Thymus (tissue), 11 donors: ENCODE results near the gene UTS2B. TPM values are rescaled to one million over a fixed set of nuclear protein-coding genes. Genes with fewer than 3 reads are reported as not detected.

ENCODE experiments used
- DNase-seq, 9 donors: peaks; one replicate each; pipeline ENCODE4 v3.0.0-alpha.2; 2013; ENCODE audit warnings: low spot score in 9 of 9, low read depth in 6 of 9, missing footprints in 1 of 9
- H3K27ac ChIP-seq, 2 donors: one replicate each; pipeline ENCODE4 v1.5.1; 2013; ENCODE audit warnings: control low read depth in 1 of 2, low read depth in 1 of 2, low read length in 1 of 2, mild to moderate bottlenecking in 1 of 2, moderate library complexity in 1 of 2
- H3K27me3 ChIP-seq, 2 donors: one replicate each; pipeline ENCODE4 v1.5.1; 2013; ENCODE audit warnings: low read length in 1 of 2; ENCODE audit not compliant: control insufficient read depth in 2 of 2, insufficient read depth in 1 of 2
- H3K36me3 ChIP-seq, 2 donors: one replicate each; pipeline ENCODE4 v1.5.1; 2013; ENCODE audit warnings: low read length in 1 of 2, mild to moderate bottlenecking in 1 of 2, moderate library complexity in 1 of 2; ENCODE audit not compliant: control insufficient read depth in 2 of 2, insufficient read depth in 2 of 2
- H3K4me1 ChIP-seq, 2 donors: one replicate each; pipeline ENCODE4 v1.5.1; 2013; ENCODE audit warnings: low read length in 2 of 2; ENCODE audit not compliant: control insufficient read depth in 2 of 2, insufficient read depth in 2 of 2
- H3K4me3 ChIP-seq, 2 donors: one replicate each; pipeline ENCODE4 v1.5.1; 2013; ENCODE audit warnings: low read length in 2 of 2, control low read depth in 1 of 2, mild to moderate bottlenecking in 1 of 2
- H3K9me3 ChIP-seq, 2 donors: one replicate each; pipeline ENCODE4 v1.5.1; 2013; ENCODE audit warnings: low read length in 1 of 2, mild to moderate bottlenecking in 1 of 2; ENCODE audit not compliant: control insufficient read depth in 2 of 2, insufficient read depth in 1 of 2
- WGBS: extraction: QIAGEN DNeasy Blood & Tissue Kit; methylation state at CpG from one replicate; pipeline ENCODE4 v1.1.7; 2013; 5-methylcytosine and 5-hydroxymethylcytosine counted together
- polyA plus RNA-seq: library from polyadenylated mRNA; stranded (reverse); fragments of 200-250 nt; gene quantifications from one replicate; pipeline ENCODE4 v1.2.3, GENCODE V29; 2013
- total RNA-seq: library from RNA; stranded (reverse); fragments of 120-200 nt; gene quantifications from one replicate; pipeline ENCODE4 v1.2.4, GENCODE V29; 2013
- donor health status: healthy.

Gene UTS2B
- total and polyA plus RNA-seq, 2 donors, result 0.09 to 0.16 TPM

DNA sequence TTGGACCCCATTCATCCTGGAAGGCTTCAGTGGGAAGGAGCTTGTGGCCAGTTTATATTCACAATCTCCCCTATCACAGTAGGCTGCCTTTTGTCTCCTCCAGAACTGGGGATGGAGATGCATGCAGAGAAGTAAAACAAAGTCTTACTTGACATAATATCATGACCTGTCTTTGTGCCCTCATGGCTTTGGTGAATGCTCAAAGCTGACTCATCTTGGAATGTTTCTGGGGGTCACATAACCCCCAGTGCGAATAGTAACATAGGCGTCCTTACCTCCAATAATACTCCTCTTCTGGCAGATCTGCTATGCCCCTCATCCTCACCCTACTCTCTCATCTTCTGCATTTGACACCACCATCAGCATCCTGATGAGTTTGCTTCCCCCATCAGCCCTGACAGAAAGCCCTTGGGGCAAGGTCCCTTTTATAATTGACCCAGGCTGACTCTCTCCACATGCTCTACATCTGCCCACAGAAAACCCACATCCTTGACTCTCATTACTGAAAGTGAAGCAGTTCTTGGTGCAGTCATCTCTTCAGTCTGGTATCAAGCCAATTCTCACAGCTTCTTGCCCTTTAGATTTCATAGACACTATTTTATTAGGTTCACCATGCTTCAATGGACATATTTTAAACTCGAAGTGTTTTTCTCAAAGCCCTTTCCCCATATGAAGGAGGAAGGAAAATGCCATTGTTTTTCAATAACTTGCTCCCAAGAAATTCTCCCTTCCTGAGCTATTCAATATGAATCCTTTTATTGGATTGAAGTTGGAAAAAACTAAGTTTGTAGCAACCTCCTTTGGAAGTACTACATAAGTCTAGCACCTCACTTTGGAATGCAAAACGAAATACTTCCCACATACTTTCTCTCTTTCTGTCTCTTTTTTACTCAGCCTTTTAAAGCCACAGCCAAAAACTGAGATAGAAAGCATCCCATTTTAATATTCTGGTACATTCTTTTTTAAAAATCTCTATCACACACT is 94.7 kb downstream of the UTS2B start:
- Histone ChIP-seq H3K9me3 (no peaks in the 10 kb centered on the region), H3K4me1 (no peaks in the 10 kb centered on the region), H3K36me3 (no peaks in the 10 kb centered on the region), H3K27me3 (no peaks in the 10 kb centered on the region), H3K4me3 (no peak overlapping the region), H3K27ac (no peak overlapping the region)
- 95% methylated on average over 4 of the region's 4 CpGs for WGBS
- DNase-seq, result no peak

DNA sequence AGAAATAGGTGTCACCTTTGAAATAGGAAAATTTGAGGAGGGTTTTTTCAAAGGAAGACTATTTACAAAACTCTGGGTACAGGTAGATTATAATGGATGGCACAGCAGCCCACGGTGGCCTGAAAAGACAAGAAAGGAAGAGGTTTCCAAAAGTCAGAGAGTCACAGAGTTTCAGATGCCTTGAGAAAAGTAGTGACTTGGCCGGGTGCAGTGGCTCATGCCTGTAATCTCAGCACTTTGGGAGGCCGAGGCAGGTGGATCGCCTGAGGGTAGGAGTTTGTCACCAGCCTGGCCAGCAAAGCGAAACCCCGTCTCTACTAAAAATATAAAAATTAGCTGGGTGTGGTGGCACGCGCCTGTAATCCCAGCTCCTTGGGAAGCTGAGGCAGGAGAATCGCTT is 96.1 kb downstream of the UTS2B start:
- Histone ChIP-seq H3K27ac (no peak overlapping the region), H3K4me3 (no peak overlapping the region), H3K27me3 (no peaks in the 10 kb centered on the region), H3K9me3 (no peaks in the 10 kb centered on the region), H3K36me3 (no peaks in the 10 kb centered on the region), H3K4me1 (no peaks in the 10 kb centered on the region)
- WGBS, result 95% methylated on average over 9 of the region's 9 CpGs
- DNase-seq, result no peak

DNA sequence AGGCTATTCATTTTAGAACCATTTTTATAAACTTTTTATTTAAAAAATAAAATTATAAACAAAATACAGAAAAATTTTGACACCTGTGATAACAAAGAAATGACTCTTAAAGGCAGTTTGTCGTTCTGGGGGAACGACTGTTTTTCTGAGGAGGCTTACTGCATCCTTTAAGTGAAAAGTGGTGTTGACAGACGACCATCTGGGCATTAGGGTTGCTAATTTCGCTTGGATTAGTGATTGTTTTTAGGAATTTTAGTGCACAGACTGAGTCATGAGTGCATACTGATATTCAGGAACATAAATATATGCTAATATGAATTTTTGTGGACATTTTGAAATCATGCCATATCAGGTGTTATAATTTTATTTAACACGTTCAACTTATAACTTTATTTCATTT is 102.8 kb downstream of the UTS2B start:
- Histone ChIP-seq H3K36me3 (no peaks in the 10 kb centered on the region), H3K4me3 (no peak overlapping the region), H3K4me1 (no peaks in the 10 kb centered on the region), H3K9me3 (no peaks in the 10 kb centered on the region), H3K27me3 (no peaks in the 10 kb centered on the region), H3K27ac (no peak overlapping the region)
- no peak for DNase-seq
- 86% methylated on average over 5 of the region's 5 CpGs for WGBS

DNA sequence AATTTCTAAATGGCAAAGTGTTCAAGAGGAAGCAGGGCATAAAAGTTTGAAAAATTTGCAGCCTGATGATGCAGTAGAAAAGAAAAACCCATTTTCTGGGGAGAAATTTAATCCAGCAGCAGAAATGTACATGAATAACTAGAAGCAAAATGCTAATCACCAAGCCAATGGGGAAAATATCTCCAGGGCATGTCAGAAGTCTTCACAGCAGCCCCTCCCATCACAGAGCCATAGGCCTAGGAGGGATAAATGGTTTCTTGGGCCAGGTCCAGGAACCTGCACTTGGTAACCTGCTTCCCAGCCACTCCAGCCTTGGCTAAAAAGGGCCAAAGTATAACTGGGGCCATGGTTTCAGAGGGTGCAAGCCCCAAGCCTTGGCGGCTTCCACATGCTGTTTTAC is 108.7 kb downstream of the UTS2B start:
- DNase-seq, result no peak
- Histone ChIP-seq H3K9me3 (no peaks in the 10 kb centered on the region), H3K4me1 (no peaks in the 10 kb centered on the region), H3K36me3 (no peaks in the 10 kb centered on the region), H3K4me3 (no peak overlapping the region), H3K27ac (no peak overlapping the region), H3K27me3 (no peaks in the 10 kb centered on the region)
- WGBS, result 98% methylated on average over 1 of the region's 1 CpG

DNA sequence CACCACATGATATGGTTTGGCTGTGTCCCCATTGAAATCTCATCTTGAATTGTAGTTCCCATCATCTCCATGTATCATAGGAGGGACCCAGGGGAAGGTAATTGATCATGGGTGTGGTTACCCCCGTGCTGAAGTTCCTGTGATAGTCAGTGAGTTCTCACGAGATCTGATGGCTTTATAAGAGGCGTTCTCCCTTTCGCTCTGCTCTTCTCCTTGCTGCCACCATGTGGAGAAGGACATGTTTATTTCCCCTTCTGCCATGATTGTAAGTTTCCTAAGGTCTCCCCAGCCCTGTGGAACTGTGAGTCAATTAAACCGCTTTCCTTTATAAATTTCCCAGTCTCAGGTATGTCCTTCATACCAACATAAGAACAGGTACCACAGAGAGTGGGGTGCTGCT is 109.4 kb downstream of the UTS2B start:
- no peak for DNase-seq
- WGBS, result 95% methylated on average over 5 of the region's 5 CpGs
- Histone ChIP-seq H3K27me3 (no peaks in the 10 kb centered on the region), H3K4me3 (no peak overlapping the region), H3K4me1 (no peaks in the 10 kb centered on the region), H3K27ac (no peak overlapping the region), H3K9me3 (no peaks in the 10 kb centered on the region), H3K36me3 (no peaks in the 10 kb centered on the region)

DNA sequence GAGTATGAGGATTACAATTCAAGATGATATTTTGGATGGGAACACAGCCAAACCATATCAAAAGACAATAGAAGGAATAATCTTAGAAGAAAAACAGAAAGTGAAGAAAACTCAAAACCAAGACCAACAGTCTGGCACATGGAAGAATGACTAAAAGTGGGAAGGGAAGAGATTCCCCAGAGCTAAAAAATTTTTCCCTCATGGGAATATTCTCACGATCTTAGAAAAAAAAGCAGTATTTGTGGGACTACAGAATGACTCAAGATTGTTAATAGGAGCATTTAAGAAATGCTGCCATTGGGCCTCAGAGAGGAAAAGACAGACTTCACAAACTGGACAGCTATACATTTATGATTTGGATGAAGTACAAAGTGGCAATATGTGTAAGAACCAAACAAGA is 113.0 kb downstream of the UTS2B start:
- no peak for DNase-seq
- no peak overlapping the region for H3K27ac ChIP-seq
- no peak overlapping the region for H3K4me3 ChIP-seq
- 88% methylated on average over 1 of the region's 1 CpG for WGBS
- H3K36me3 ChIP-seq, result no peaks in the 10 kb centered on the region
- H3K9me3 ChIP-seq, result no peaks in the 10 kb centered on the region
- no peaks in the 10 kb centered on the region for H3K27me3 ChIP-seq
- no peaks in the 10 kb centered on the region for H3K4me1 ChIP-seq

Other genes with a start within 250 kb of the UTS2B start
- under 0.01 TPM for gene OSTN, start 131.3 kb downstream of the UTS2B start, total RNA-seq
- 0.14 TPM for gene OSTN, start 131.3 kb downstream of the UTS2B start, polyA plus RNA-seq
- gene CCDC50, start 1.1 kb downstream of the UTS2B start, total RNA-seq, result 22.0 TPM
- gene CCDC50, start 1.1 kb downstream of the UTS2B start, polyA plus RNA-seq, result 30.9 TPM
- gene PYDC2, start 130.6 kb upstream of the UTS2B start, total RNA-seq, result not detected
- not detected for gene PYDC2, start 130.6 kb upstream of the UTS2B start, polyA plus RNA-seq